ENCODE results near the gene ZNF630.

- TF ChIP-seq POLR2AphosphoS5 (IDR thresholded peaks at IDR 0.05) (no peak), CTCF (IDR thresholded peaks at IDR 0.05) (no peak), POLR2A (IDR thresholded peaks at IDR 0.05) (no peak), EP300 (IDR thresholded peaks at IDR 0.05; ENCODE audit: low read depth) (no peak)
Measured at GRCh38 chrX:48058621-48059295, 12.7 kb downstream of the ZNF630 start.
